Lower leg skin (tissue), 4 donors: ENCODE results near the gene BARHL1. TPM values are rescaled to one million over a fixed set of nuclear protein-coding genes. Genes with fewer than 3 reads are reported as not detected.

Source experiments
- DNase-seq, 2 donors: peaks; one replicate each; pipeline ENCODE4 v3.0.0-alpha.2; 2019; ENCODE audit warnings: low spot score in 2 of 2
- H3K4me3 ChIP-seq: fragments of 200-600 bp; sonication (generic); 2 replicates; pipeline ENCODE4 v1.5.1; 2017; ENCODE audit warnings: mild to moderate bottlenecking, low read depth; ENCODE audit not compliant: poor library complexity, severe bottlenecking
- POLR2A ChIP-seq, 2 donors: fragments of 450-650 bp; IDR thresholded peaks; one replicate each; pipeline ENCODE4 v1.6.1; 2016 to 2017; ENCODE audit warnings: antibody characterized with exemption in 2 of 2, mild to moderate bottlenecking in 1 of 2, moderate library complexity in 1 of 2
- WGBS, 2 donors: methylation state at CpG; one replicate each; pipeline ENCODE4 v1.1.5; 2018; 5-methylcytosine and 5-hydroxymethylcytosine counted together
- intact Hi-C: fragments of 100-400 bp; cut with DNase I; formaldehyde crosslinking; loops from one replicate; pipeline ENCODE4 v1.15.0; 2023; ENCODE audit warnings: low total_unique reads
- total RNA-seq, 4 donors: library from RNA; depleted of rRNA; stranded (reverse); fragments of >200 nt; gene quantifications; one replicate each; pipeline ENCODE4 v1.1.0, GENCODE V29; 2016
- TF ChIP-seq, protein P1 (sequence below), 3 donors: fragments of 450-650 bp; IDR thresholded peaks; one replicate each; pipeline ENCODE4 v1.5.1; 2016; ENCODE audit warnings: antibody characterized with exemption in 3 of 3, mild to moderate bottlenecking in 3 of 3, moderate library complexity in 2 of 3

The BARHL1 gene
- total RNA-seq, 4 donors from 2014 or later: not detected

DNA sequence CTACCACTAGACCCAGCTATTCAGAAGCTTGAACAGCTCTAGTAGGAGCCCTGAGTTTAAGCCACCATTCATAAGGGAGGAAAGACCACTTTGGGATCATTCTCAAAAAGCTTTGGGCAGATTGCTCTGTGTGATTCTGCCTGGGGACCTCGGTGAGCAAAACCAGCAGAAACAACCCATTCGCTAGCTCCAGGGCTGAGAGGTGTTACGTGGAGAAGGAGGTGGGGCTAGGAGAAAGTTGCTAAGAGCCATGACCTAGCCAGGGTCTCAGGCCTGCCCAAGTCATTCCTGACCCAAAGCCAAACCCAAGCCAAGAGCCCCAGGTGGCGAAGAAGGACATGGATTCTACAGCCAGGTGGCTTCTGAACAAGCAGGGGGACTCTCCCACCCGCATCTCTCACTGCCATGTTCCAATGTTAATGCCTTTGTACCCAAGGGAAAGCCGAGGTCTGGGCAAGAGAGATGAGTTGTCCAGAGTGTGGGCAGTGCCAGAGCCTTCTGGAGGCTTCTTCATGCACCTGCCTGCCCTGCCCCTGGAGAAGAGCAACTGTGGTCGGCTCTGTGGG is 4.0 kb upstream of the BARHL1 start:
- TF ChIP-seq, protein P1, sequence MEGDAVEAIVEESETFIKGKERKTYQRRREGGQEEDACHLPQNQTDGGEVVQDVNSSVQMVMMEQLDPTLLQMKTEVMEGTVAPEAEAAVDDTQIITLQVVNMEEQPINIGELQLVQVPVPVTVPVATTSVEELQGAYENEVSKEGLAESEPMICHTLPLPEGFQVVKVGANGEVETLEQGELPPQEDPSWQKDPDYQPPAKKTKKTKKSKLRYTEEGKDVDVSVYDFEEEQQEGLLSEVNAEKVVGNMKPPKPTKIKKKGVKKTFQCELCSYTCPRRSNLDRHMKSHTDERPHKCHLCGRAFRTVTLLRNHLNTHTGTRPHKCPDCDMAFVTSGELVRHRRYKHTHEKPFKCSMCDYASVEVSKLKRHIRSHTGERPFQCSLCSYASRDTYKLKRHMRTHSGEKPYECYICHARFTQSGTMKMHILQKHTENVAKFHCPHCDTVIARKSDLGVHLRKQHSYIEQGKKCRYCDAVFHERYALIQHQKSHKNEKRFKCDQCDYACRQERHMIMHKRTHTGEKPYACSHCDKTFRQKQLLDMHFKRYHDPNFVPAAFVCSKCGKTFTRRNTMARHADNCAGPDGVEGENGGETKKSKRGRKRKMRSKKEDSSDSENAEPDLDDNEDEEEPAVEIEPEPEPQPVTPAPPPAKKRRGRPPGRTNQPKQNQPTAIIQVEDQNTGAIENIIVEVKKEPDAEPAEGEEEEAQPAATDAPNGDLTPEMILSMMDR (IDR thresholded peaks at IDR 0.05): no peak
- no peak for TF ChIP-seq POLR2A (IDR thresholded peaks at IDR 0.05)
- intact Hi-C loops: no loop called here
- DNase-seq: no peak
- no peak overlapping the region for H3K4me3 ChIP-seq
- WGBS, 2 donors: 35% methylated on average over 7 of the region's 7 CpGs

DNA sequence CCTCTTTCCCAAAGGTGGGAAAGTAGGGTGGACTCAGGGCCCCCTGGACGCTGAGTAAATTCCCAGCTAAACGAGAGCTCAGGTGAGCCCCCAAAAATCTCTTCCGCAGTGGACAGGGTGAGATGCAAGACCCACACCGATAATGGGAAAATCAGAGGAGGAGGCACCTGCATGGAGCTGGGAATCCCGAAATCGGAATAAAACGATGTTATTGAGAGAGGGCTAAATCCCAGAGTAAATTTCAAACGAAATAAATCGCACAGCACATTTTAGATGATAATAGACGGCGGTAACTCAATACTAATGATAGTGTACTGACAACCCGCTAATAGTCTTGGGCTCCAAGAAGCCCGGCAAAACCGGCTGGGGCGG is 3.0 kb upstream of the BARHL1 start:
- intact Hi-C loops: no loop called here
- WGBS, 2 donors: 8 to 11% methylated on average over 15 of the region's 15 CpGs

DNA sequence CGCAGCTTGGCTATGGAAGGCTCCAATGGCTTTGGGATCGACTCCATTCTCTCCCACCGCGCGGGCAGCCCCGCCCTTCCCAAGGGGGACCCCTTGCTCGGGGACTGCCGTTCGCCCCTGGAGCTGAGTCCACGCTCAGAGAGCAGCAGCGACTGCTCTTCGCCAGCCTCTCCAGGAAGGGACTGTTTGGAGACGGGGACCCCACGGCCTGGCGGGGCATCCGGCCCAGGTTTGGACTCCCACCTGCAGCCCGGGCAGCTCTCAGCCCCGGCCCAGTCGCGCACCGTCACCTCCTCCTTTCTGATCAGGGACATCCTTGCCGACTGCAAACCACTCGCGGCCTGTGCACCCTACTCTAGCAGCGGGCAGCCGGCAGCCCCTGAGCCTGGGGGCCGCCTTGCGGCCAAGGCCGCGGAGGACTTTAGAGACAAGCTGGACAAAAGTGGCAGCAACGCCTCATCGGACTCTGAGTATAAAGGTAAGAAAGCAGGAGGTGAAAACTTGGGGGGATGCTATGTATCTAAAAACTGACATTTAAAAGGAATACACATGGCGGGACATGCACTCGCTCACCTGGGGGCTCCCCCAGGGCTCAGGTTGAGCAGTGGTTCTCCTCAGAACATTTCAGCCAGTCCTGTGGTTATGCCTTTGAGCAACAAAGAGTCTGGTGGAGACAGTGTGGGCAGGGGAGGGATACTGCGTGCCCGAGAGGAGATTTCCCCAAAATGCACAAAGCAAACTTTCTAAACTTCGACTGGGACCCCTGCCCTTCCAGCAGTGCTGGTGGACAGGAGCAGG is 579 bp downstream of the BARHL1 start:
- intact Hi-C loops: no loop called here
- TF ChIP-seq POLR2A (IDR thresholded peaks at IDR 0.05): no peak
- TF ChIP-seq, protein P1 (IDR thresholded peaks at IDR 0.05): no peak
- 8 to 15% methylated on average over 23 to 24 of the region's 37 CpGs for WGBS, 2 donors
- no peak overlapping the region for H3K4me3 ChIP-seq
- no peak for DNase-seq

More for the DNA sequence above, 3.0 kb upstream of the BARHL1 start:
- H3K4me3 ChIP-seq: no peak overlapping the region
- no peak for DNase-seq
- TF ChIP-seq, protein P1 (IDR thresholded peaks at IDR 0.05): no peak
- TF ChIP-seq POLR2A (IDR thresholded peaks at IDR 0.05): no peak

DNA sequence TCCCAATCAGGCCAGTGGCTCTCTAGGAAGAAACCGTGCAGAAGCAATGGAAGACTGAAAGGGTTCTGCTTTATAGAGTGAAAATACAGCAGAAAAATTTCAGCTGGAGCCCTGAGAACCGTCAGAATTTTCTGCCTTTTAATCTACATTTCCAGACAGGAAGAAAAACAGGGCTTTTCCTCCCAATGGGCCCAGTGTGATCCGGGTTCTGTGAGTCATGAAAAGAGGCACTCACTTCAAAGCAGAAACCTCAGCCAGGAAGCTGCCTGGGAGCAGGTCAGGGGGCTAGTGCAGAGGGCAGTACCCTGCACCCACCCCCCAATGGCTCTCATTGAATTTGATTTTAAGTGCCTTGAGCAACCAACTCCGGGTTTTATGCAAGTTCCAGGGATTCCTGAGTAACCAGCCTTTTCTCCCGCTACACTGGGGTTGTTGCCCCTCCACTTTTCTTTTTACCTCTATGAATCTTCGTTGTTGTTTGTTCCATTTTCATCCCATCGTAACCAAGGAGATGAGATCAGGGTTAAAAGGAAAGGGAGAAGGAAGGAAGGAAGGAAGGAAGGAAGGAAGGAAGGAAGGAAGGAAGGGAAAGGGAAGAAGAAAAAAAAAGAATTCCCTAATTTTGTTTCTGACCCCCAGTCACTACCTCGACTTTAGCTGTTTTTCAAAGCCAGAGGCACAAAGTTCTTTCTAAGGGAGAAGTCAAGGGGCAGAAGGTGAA is 1.3 kb downstream of the BARHL1 start:
- 5 to 7% methylated on average over 8 of the region's 8 CpGs for WGBS, 2 donors
- no peak for DNase-seq
- TF ChIP-seq, protein P1 (IDR thresholded peaks at IDR 0.05): no peak
- no peak for TF ChIP-seq POLR2A (IDR thresholded peaks at IDR 0.05)
- intact Hi-C loops: no loop called here
- no peak overlapping the region for H3K4me3 ChIP-seq

DNA sequence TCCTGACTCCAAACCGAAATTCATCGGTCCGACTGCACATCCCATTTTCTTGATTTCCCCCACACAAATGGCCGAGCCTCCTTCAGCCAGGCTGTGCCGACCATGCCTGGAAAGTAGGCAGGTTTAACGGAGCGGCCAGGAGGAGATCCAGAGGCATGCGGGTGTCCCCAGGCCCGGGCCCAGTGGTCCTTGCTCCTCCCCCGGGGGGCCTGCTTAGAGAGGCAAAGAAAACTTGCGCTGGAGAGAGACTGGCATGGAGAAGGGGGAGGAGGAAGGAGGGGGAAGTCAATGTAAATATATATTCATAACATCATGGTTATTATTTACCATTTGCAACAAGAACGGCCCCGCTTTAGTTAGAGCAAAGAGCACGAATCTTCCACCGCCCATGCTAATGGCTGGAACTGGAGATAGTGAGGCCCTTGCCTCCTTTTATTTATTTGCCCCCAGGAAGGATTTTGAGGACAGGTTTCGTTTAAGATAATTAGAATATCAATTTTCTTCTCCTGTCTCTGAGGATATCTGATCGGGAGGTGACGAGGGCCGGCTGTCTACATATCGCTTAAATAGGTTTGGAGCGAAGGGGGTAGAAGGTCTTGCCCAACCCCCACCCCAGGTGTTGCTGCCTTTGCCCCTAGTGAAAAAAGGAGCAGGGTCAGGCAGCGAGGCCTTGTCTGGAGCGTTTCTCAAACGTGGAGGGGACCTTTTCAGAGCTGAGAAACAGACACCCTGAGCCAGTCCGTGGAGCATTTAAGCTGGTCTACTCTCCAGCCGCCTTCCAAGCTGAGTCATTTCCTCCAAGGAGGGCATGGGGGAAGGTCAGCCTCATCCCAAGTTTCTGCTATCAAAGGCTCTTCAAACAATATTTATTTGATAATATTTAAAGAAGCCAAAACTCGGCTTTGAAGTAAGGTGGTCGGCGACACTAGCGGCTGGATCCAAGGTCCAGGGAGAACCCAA is 2.5 kb downstream of the BARHL1 start:
- TF ChIP-seq POLR2A (IDR thresholded peaks at IDR 0.05): no peak
- TF ChIP-seq, protein P1 (IDR thresholded peaks at IDR 0.05): no peak
- no peak overlapping the region for H3K4me3 ChIP-seq
- no peak for DNase-seq
- 10 to 12% methylated on average over 30 of the region's 30 CpGs for WGBS, 2 donors
- intact Hi-C loops: no loop called here
